HUES6 (cell line): ENCODE data around the gene CASZ1.
A peak's percentile ranks its signal among the peaks of the same experiment; 100 is the strongest.

ENCODE experiments used
- H3K27ac ChIP-seq: 2 replicates; pipeline ENCODE4 v1.7.0; 2013; ENCODE audit warnings: low read depth, mild to moderate bottlenecking, low read length, inconsistent platforms
- H3K27me3 ChIP-seq: 2 replicates; pipeline ENCODE4 v1.6.1; 2013; ENCODE audit warnings: low read length; ENCODE audit not compliant: control insufficient read depth, insufficient read depth
- H3K36me3 ChIP-seq: 2 replicates; pipeline ENCODE4 v1.6.1; 2013; ENCODE audit warnings: low read length; ENCODE audit not compliant: control insufficient read depth, insufficient read depth
- H3K4me1 ChIP-seq: 2 replicates; pipeline ENCODE4 v1.6.1; 2013; ENCODE audit warnings: low read length; ENCODE audit not compliant: control insufficient read depth, insufficient read depth
- H3K4me3 ChIP-seq: 2 replicates; pipeline ENCODE4 v1.5.1; 2013; ENCODE audit warnings: low read depth, low read length
- H3K9ac ChIP-seq: one replicate; pipeline ENCODE4 v1.6.1; 2013; ENCODE audit warnings: mild to moderate bottlenecking, low read length
- H3K9me3 ChIP-seq: 2 replicates; pipeline ENCODE4 v1.6.1; 2013; ENCODE audit warnings: low read depth, low read length; ENCODE audit not compliant: control insufficient read depth, insufficient read depth

The CASZ1 gene

DNA sequence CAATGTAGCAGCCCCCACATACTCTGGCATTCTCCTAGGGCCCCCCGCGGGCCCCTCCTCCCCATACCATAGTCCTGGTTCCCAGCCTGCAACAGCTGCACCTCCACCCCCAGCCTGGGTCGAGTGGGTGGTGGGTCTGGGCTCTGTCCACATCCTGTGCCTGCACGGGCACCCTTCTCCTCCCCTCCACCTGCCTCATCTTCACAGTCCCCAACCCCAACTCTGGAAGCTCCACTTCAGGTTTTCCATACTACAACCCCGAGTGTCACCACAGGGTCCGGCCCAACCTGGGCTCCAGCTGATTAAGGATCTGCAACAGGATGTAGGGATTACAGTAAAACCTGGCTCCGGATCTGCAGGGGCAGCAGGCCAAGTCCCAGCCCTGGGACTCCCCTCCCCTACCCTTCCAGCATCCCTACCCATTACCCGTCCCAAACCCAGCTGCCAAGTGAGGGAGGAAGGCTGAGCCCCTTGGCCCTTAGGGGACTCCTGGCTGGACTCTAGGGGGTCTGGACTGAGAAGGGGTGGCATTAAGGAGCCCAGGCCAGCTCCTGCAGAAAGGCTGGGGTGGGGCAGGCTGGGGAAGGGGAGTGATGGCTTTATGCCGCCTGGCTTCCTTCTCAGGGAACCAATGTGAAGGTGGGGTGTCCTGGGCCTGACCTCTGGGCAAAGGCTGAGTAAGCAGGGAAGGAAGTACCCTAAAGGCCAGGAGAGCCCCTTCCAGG, 116.8 kb downstream of the CASZ1 start:
- H3K9ac ChIP-seq: no peak overlapping the region
- peaks cover 59% of the 10 kb centered on the region for H3K4me1 ChIP-seq
- no peak overlapping the region for H3K27ac ChIP-seq

GRCh38 chr1:10678852-10679251, 117.6 kb downstream of the CASZ1 start:
- H3K9me3 ChIP-seq: no peaks in the 10 kb centered on the region
- H3K9ac ChIP-seq: no peak overlapping the region
- peaks cover 59% of the 10 kb centered on the region for H3K4me1 ChIP-seq
- H3K27ac ChIP-seq: no peak overlapping the region
- no peak overlapping the region for H3K4me3 ChIP-seq
- no peaks in the 10 kb centered on the region for H3K27me3 ChIP-seq
- H3K36me3 ChIP-seq: no peaks in the 10 kb centered on the region

More for the DNA sequence above, 116.8 kb downstream of the CASZ1 start:
- H3K36me3 ChIP-seq: no peaks in the 10 kb centered on the region
- no peak overlapping the region for H3K4me3 ChIP-seq
- H3K9me3 ChIP-seq: no peaks in the 10 kb centered on the region
- H3K27me3 ChIP-seq: no peaks in the 10 kb centered on the region

- H3K9ac ChIP-seq: no peak overlapping the region
- H3K4me1 ChIP-seq: peaks cover 54% of the 10 kb centered on the region
- H3K27ac ChIP-seq: no peak overlapping the region
- no peaks in the 10 kb centered on the region for H3K9me3 ChIP-seq
- no peak overlapping the region for H3K4me3 ChIP-seq
- H3K27me3 ChIP-seq: no peaks in the 10 kb centered on the region
- H3K36me3 ChIP-seq: no peaks in the 10 kb centered on the region
Observed at GRCh38 chr1:10678402-10678801, 118.0 kb downstream of the CASZ1 start.

GRCh38 chr1:10677491-10678391, 118.7 kb downstream of the CASZ1 start:
- H3K36me3 ChIP-seq: no peaks in the 10 kb centered on the region
- H3K9ac ChIP-seq: peak overlapping the region; percentile 31
- H3K9me3 ChIP-seq: no peaks in the 10 kb centered on the region
- no peak overlapping the region for H3K4me3 ChIP-seq
- peaks cover 48% of the 10 kb centered on the region for H3K4me1 ChIP-seq
- no peaks in the 10 kb centered on the region for H3K27me3 ChIP-seq
- H3K27ac ChIP-seq: no peak overlapping the region

- Histone ChIP-seq H3K27ac (no peak overlapping the region), H3K9me3 (no peaks in the 10 kb centered on the region), H3K36me3 (no peaks in the 10 kb centered on the region), H3K4me1 (peaks cover 40% of the 10 kb centered on the region), H3K9ac (peak overlapping the region; percentile 31), H3K27me3 (no peaks in the 10 kb centered on the region), H3K4me3 (no peak overlapping the region)
Observed at GRCh38 chr1:10676963-10677362, 119.5 kb downstream of the CASZ1 start.

DNA sequence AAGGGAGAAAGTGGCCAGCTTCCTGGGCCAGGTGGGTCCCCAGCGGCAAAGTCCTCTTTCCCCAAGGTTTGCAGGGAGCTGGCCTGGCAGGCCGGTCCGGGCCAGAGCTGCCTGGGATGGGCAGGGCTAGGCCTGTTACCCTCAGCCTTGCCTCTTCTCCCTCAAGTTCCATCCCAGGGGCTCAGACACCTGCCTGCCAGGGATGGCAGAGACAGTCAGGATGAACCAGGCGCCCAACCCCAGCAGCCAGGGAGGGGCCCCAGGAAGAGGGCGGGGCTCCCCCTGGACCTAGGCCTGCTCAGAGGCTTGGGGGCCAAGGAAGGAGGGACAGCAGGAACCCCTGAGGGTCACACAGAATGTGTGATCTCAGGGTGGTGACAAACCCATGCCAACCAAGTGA, 120.6 kb downstream of the CASZ1 start:
- H3K9me3 ChIP-seq: no peaks in the 10 kb centered on the region
- no peaks in the 10 kb centered on the region for H3K36me3 ChIP-seq
- H3K27me3 ChIP-seq: no peaks in the 10 kb centered on the region
- no peak overlapping the region for H3K4me3 ChIP-seq
- H3K9ac ChIP-seq: no peak overlapping the region
- no peak overlapping the region for H3K27ac ChIP-seq
- H3K4me1 ChIP-seq: peaks cover 31% of the 10 kb centered on the region

GRCh38 chr1:10674700-10675609, 121.5 kb downstream of the CASZ1 start:
- no peaks in the 10 kb centered on the region for H3K27me3 ChIP-seq
- no peaks in the 10 kb centered on the region for H3K36me3 ChIP-seq
- H3K4me1 ChIP-seq: peaks cover 27% of the 10 kb centered on the region
- no peak overlapping the region for H3K4me3 ChIP-seq
- no peak overlapping the region for H3K27ac ChIP-seq
- no peaks in the 10 kb centered on the region for H3K9me3 ChIP-seq
- no peak overlapping the region for H3K9ac ChIP-seq

DNA sequence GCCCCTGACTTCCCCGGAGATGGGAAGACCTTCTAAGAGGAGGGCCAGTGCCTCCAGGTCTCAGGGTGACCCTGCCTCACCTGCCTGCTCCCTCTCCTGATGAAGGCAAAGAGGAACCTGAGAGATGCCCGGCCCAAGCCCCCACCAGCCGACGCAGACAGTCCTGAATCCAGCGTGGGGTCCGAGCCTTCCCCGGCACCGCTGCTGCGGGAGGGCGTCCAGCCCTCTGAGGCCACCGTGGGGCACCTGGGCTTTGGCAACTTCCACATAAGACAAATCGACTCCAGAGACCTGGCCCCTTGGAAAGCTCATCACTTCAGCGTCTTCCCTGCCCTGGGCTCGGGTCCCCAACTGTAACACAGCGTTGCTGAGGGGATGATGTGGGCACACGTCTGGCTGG, 122.2 kb downstream of the CASZ1 start:
- no peaks in the 10 kb centered on the region for H3K36me3 ChIP-seq
- H3K9ac ChIP-seq: no peak overlapping the region
- H3K27me3 ChIP-seq: no peaks in the 10 kb centered on the region
- no peak overlapping the region for H3K4me3 ChIP-seq
- peaks cover 21% of the 10 kb centered on the region for H3K4me1 ChIP-seq
- no peak overlapping the region for H3K27ac ChIP-seq
- H3K9me3 ChIP-seq: no peaks in the 10 kb centered on the region

DNA sequence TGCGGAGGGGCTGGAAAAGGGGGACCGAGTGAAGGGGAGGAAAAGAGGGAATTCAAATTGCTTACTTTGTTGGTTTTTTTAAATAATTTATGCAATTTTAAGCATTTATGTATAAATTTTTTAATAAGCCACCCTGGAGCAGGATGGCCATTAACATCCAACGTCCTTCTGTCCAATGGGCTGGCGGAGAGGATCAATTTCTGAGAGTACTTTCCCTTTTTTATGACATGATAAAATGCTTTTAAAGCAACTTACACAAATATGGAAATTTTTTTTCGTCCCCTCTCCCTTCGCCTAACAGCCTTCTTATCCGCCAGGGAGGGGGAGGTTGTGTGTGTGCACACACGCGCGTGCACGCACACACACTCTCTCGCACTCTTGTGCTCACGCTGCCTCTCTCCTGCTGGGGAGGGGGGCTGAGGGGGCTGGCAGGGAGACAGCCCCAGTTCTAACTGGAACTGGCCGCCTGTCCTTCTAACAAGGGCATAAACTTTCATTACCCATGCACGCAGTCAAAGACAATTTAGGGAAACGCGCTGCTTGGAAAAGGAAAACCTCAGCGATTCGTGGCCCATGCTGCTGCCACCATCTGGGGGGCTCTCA, 123.2 kb downstream of the CASZ1 start:
- no peak overlapping the region for H3K4me3 ChIP-seq
- H3K9ac ChIP-seq: no peak overlapping the region
- H3K36me3 ChIP-seq: no peaks in the 10 kb centered on the region
- H3K27ac ChIP-seq: no peak overlapping the region
- H3K27me3 ChIP-seq: no peaks in the 10 kb centered on the region
- no peaks in the 10 kb centered on the region for H3K9me3 ChIP-seq
- H3K4me1 ChIP-seq: peaks cover 26% of the 10 kb centered on the region

GRCh38 chr1:10672343-10673050, 123.9 kb downstream of the CASZ1 start:
- H3K36me3 ChIP-seq: no peaks in the 10 kb centered on the region

More at GRCh38 chr1:10672343-10673050, 123.9 kb downstream of the CASZ1 start:
- Histone ChIP-seq H3K4me1 (peaks cover 23% of the 10 kb centered on the region), H3K9ac (no peak overlapping the region), H3K27me3 (no peaks in the 10 kb centered on the region), H3K9me3 (no peaks in the 10 kb centered on the region), H3K27ac (no peak overlapping the region), H3K4me3 (no peak overlapping the region)
